Large intestine (tissue), 3 donors: ENCODE results near the gene CPLANE1. TPM values are rescaled to one million over a fixed set of nuclear protein-coding genes. Genes with fewer than 3 reads are reported as not detected.
A peak's percentile ranks its signal among the peaks of the same experiment; 100 is the strongest.
"Not testable (repeated sequence)": the region's sequence is repeated elsewhere in the genome, so short reads cannot be mapped to it uniquely, and the experiment has no call there.

Source experiments
- DNase-seq, 2 donors: peaks; one replicate each; pipeline versions ENCODE4 v3.0.0 to v3.0.0-alpha.2; 2013
- H3K27ac ChIP-seq: one replicate; pipeline ENCODE4 v1.5.1; 2013; ENCODE audit warnings: low read length
- H3K27me3 ChIP-seq: 2 replicates; pipeline ENCODE4 v1.6.1; 2013; ENCODE audit warnings: low read length; ENCODE audit not compliant: control insufficient read depth, insufficient read depth
- H3K36me3 ChIP-seq: 2 replicates; pipeline ENCODE4 v1.6.1; 2013; ENCODE audit warnings: low read length; ENCODE audit not compliant: control insufficient read depth, insufficient read depth
- H3K4me1 ChIP-seq: one replicate; pipeline ENCODE4 v1.6.1; 2013; ENCODE audit warnings: low read length; ENCODE audit not compliant: control insufficient read depth, insufficient read depth
- H3K4me3 ChIP-seq: one replicate; pipeline ENCODE4 v1.5.1; 2013; ENCODE audit warnings: low read length
- H3K9me3 ChIP-seq: one replicate; pipeline ENCODE4 v1.6.1; 2013; ENCODE audit warnings: mild to moderate bottlenecking, low read depth, low read length, moderate library complexity; ENCODE audit not compliant: control insufficient read depth
- WGBS: methylation state at CpG from one replicate; pipeline ENCODE4 v1.1.5; 2013; ENCODE audit warnings: low lambda C conversion rate; ENCODE audit not compliant: insufficient coverage; 5-methylcytosine and 5-hydroxymethylcytosine counted together
- polyA plus RNA-seq: library from polyadenylated mRNA; unstranded; fragments of 120-200 nt; gene quantifications from one replicate; pipeline ENCODE4 v1.2.1, GENCODE V29; 2013

The CPLANE1 gene
- polyA plus RNA-seq, 1 donor = 11.7 TPM

- H3K27ac ChIP-seq = no peak overlapping the region
- H3K4me1 ChIP-seq = no peaks in the 10 kb centered on the region
- WGBS = 100% methylated on average over 2 of the region's 2 CpGs
- no peak for DNase-seq
- H3K4me3 ChIP-seq = no peak overlapping the region
- peaks cover 26% of the 10 kb centered on the region for H3K36me3 ChIP-seq
- no peaks in the 10 kb centered on the region for H3K27me3 ChIP-seq
- H3K9me3 ChIP-seq = peaks cover 25% of the 10 kb centered on the region
These were observed 145.9 kb downstream of the CPLANE1 start for GRCh38 chr5:37103302-37103701.

GRCh38 chr5:37099267-37099666 lies 149.9 kb downstream of the CPLANE1 start:
- not testable (repeated sequence) for H3K27me3 ChIP-seq, H3K27ac ChIP-seq, H3K36me3 ChIP-seq, H3K4me3 ChIP-seq, H3K4me1 ChIP-seq, DNase-seq
- H3K9me3 ChIP-seq = peaks cover 33% of the 10 kb centered on the region
- 100% methylated on average over 5 of the region's 5 CpGs for WGBS

GRCh38 chr5:37093795-37094194 lies 155.4 kb downstream of the CPLANE1 start:
- H3K36me3 ChIP-seq, H3K27ac ChIP-seq, H3K27me3 ChIP-seq, H3K4me3 ChIP-seq: not testable (repeated sequence)
- peak in 1 of 2 donors; percentile 24 for DNase-seq
- WGBS = no CpG with 5 or more reads among the region's 4 CpGs
- H3K9me3 ChIP-seq = peaks cover 12% of the 10 kb centered on the region
- peaks cover 27% of the 10 kb centered on the region for H3K4me1 ChIP-seq

- no CpG with 5 or more reads among the region's 2 CpGs for WGBS
- peaks cover 38% of the 10 kb centered on the region for H3K4me1 ChIP-seq
- H3K27ac ChIP-seq = peak overlapping the region; percentile 12
- H3K27me3 ChIP-seq = no peaks in the 10 kb centered on the region
- no peak for DNase-seq
- H3K36me3 ChIP-seq = no peaks in the 10 kb centered on the region
- H3K9me3 ChIP-seq = peaks cover 7% of the 10 kb centered on the region
- H3K4me3 ChIP-seq = no peak overlapping the region
These were observed 158.4 kb downstream of the CPLANE1 start for GRCh38 chr5:37090781-37091180.

DNA sequence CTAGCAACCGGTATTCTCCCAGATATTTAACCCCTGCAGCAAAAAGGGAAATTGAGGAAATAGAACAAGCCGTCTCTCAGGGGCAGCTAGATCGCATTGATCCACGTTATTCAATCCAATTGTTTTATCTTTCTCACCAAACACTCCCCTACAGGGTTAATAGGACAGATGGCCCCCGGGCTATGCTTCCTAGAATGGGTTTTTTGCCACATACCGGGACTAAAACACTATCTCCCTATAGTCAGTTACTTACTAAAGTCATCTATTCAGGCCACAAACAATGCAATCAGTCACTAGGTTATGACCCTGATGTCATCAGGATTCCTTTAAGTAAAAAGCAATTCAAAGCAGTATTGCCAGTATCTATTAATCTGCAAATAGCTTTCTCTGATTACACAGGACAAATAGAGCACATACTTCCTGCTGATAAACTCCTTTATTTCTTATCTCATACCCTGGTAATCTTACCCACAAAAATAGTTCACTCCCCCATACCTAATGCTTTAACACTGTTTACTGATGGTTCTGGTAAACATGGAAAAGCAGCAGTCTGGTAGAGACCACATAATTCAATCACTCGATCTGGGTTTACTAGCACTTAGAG lies 159.0 kb downstream of the CPLANE1 start:
- no peak overlapping the region for H3K4me3 ChIP-seq
- 11% methylated on average over 5 of the region's 7 CpGs for WGBS
- peak in 1 of 2 donors; percentile 14 for DNase-seq

GRCh38 chr5:37088009-37088408 lies 161.2 kb downstream of the CPLANE1 start:
- Histone ChIP-seq H3K4me3 (no peak overlapping the region), H3K36me3 (peaks cover 5% of the 10 kb centered on the region), H3K27me3 (no peaks in the 10 kb centered on the region), H3K27ac (peak overlapping the region; percentile 24), H3K4me1 (peaks cover 36% of the 10 kb centered on the region), H3K9me3 (peaks cover 7% of the 10 kb centered on the region)
- 18% methylated on average over 3 of the region's 6 CpGs for WGBS
- DNase-seq = peak in 1 of 2 donors; percentile 66

More for the DNA sequence above, 159.0 kb downstream of the CPLANE1 start:
- Histone ChIP-seq H3K27me3 (no peaks in the 10 kb centered on the region), H3K27ac (peak overlapping the region; percentile 47), H3K9me3 (peaks cover 11% of the 10 kb centered on the region), H3K4me1 (peaks cover 38% of the 10 kb centered on the region), H3K36me3 (peaks cover 4% of the 10 kb centered on the region)

DNA sequence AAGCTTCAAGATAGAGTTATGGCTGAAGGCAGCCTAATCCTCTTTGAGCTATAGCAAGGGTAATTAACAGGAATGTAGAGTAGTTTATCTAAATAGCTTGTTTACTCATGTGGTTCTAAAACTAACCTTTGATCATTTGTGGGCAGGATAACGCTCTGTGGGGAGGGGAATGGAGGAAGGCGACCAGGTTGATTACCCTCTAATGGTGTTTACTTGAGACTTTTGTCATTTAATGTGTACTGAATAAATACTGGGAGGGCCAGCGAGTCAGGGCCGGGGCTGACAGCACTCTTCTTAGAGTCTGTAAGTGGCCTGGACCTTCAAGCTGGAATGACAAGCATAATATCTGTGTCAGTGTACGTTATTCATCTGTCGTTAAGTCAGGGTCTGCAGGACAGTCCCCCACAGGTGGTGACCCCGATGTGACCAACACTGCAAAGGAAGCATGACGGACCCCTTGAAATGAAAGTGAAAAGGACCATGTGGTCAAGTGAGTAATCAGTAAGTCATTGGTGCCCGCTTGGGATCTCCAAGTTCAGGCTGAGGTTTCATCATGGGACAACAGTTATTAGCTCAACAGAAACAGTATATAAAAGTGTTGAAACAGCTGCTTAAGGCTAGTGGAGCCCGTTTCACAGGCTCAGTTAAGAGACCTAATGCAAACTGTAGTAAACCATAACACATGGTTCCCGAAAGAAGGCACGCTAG lies 162.6 kb downstream of the CPLANE1 start:
- H3K4me1 ChIP-seq = peaks cover 30% of the 10 kb centered on the region
- peak in 1 of 2 donors; percentile 56 for DNase-seq
- H3K4me3 ChIP-seq = no peak overlapping the region
- H3K36me3 ChIP-seq = peaks cover 5% of the 10 kb centered on the region
- peaks cover 7% of the 10 kb centered on the region for H3K9me3 ChIP-seq
- WGBS = no CpG with 5 or more reads among the region's 12 CpGs
- H3K27me3 ChIP-seq = no peaks in the 10 kb centered on the region
- H3K27ac ChIP-seq = peak overlapping the region; percentile 21

GRCh38 chr5:37086026-37086425 lies 163.2 kb downstream of the CPLANE1 start:
- DNase-seq, H3K27me3 ChIP-seq, H3K27ac ChIP-seq, H3K9me3 ChIP-seq, H3K36me3 ChIP-seq, H3K4me3 ChIP-seq: not testable (repeated sequence)
- peaks cover 30% of the 10 kb centered on the region for H3K4me1 ChIP-seq
- no CpG with 5 or more reads among the region's 1 CpG for WGBS

DNA sequence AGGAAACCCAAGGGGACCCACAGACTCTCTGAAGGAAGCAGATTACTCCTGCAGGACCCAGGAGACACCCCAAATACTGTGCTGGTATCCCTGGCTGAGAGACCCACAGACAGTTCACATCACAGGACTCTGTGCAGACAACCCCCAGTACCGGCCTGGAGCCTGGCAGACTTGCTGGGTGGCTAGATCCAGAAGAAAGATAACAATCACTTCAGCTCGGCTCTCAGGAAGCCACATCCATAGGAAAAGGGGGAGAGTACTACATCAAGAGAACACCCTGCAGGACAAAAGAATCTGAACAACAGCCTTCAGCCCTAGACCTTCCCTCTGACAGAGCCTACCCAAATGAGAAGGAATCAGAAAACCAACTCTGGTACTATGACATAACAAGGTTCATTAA lies 166.2 kb downstream of the CPLANE1 start:
- not testable (repeated sequence) for DNase-seq, H3K27me3 ChIP-seq, H3K4me1 ChIP-seq, H3K27ac ChIP-seq, H3K4me3 ChIP-seq, H3K36me3 ChIP-seq, H3K9me3 ChIP-seq
- no CpG with 5 or more reads among the region's 2 CpGs for WGBS

DNA sequence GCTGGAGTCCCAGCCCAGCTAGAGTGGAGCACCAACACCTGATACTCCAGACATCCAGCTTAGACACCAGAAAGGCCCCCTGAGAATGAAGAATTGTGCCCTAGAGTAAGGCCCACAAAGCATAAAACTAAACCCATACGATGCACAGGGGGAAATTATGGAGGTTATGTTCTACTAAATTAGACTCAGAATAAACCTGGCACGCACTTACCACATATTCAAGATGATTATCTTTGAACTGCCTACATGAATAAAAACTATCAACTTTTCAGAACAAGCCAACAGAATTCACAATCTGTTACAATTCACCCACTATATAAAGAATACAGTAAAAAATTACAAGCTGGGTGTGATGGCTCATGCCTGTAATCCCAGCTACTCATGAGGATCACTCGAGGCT lies 168.5 kb downstream of the CPLANE1 start:
- Histone ChIP-seq H3K9me3 (peaks cover 3% of the 10 kb centered on the region), H3K4me3 (no peak overlapping the region), H3K4me1 (no peaks in the 10 kb centered on the region), H3K36me3 (peaks cover 8% of the 10 kb centered on the region), H3K27ac (no peak overlapping the region), H3K27me3 (no peaks in the 10 kb centered on the region)
- no CpG with 5 or more reads among the region's 3 CpGs for WGBS
- DNase-seq = no peak

DNA sequence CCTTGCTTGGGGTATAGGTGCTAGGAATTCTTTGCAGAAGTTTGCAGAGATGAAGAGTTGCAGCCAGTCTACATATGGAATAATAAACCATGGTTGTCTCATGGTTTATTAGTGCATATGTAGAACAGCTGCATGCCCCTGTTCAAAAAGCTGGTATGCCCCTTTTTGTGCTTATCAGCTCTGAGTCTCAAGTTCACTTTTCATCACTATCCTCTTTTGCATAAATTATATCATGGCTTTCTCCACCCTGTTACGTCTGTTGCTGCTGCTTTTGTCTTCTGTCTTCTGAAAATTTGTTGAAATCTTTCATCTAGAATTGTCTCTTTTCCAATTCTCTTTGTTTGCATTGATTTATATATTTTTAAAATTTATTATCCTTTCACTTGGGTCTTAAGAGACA lies 172.0 kb downstream of the CPLANE1 start:
- H3K9me3 ChIP-seq = no peaks in the 10 kb centered on the region
- 50% methylated on average over 1 of the region's 1 CpG for WGBS
- no peak overlapping the region for H3K4me3 ChIP-seq
- no peaks in the 10 kb centered on the region for H3K4me1 ChIP-seq
- no peaks in the 10 kb centered on the region for H3K27me3 ChIP-seq
- no peak for DNase-seq
- H3K27ac ChIP-seq = no peak overlapping the region
- peaks cover 3% of the 10 kb centered on the region for H3K36me3 ChIP-seq
